Measurements from ENCODE around the gene SGCB. TPM values are rescaled to one million over a fixed set of nuclear protein-coding genes. Genes with fewer than 3 reads are reported as not detected.

The SGCB gene
- total RNA-seq, 1 donor from 2014 or later, result 80.4 TPM

- no peak for DNase-seq (ENCODE audit: missing footprints)
- ATAC-seq, result no peak
- intact Hi-C loops (cut with DNase I), result no loop called here
Observed at GRCh38 chr4:52035190-52035589, 2.9 kb downstream of the SGCB start.

GRCh38 chr4:52032005-52032404, 6.1 kb downstream of the SGCB start:
- DNase-seq (ENCODE audit: missing footprints) (no peak), ATAC-seq (no peak)
- intact Hi-C loops (cut with DNase I), result no loop called here

- DNase-seq (ENCODE audit: missing footprints) (no peak), ATAC-seq (no peak)
- intact Hi-C loops (cut with DNase I), result loop anchor here (5.0 kb wide), 1 partner anchor 137 kb away; no protein-coding TSS in a partner anchor
Observed at GRCh38 chr4:52028970-52029369, 9.1 kb downstream of the SGCB start.

DNA sequence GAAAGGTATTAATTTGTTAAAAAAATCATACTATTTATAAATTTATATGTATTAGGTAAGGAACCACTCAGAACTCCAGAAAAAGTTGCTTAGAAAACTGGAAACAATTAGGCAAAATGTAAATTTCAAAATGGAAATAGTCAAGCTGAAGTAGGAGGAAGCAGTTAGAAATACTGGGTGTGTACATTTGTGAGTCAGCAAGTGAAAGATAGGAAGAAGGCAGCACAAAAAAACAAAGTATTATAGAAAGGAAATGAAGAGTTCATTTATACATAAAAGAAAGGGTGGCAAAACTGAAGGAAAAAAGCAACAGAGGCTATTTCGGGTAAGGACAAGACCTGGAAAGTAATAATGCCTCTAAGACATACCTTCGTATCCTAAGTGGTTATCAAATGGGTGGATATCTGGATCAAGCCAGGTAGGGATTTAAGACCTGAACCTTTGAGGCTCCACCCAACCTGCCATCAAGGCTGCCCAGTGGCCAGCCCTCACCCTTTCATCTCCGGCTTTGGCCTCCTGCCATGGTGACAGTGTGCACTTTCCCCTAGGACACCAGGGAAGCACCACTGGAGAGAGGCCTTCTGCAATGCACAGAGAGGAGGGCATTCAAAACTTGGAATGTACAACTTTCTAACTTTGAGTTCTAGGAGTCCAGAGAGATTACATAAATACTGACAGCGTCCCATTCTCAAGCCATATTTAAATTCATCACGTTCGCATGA, 18.0 kb downstream of the SGCB start, which contains the start of gene LRRC66:
Gene LRRC66 (minus strand): TSS at position 428 of the 722 bp plus-strand sequence. CDS start 2,750 bp downstream, outside the sequence.
- ATAC-seq, result no peak
- no peak for DNase-seq (ENCODE audit: missing footprints)
- intact Hi-C loops (cut with DNase I), result no loop called here

DNA sequence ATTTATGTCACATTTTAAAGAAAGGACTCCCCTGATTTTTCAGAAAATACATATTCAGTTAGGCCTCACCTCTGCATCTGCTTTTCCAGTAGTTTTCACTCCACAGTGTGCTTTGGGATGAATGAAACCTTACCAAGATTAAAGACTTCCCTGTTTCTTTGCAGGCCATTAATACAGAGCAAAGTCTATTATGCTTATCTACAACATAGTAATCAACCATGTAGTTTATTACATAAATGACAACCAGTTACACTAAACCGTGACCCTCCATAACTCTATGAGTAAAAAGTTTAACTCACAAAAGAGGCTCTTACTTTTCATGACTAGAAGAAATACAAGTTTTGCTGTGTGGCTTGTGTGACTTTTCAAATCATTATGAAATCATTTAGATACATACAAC, 20.3 kb downstream of the SGCB start:
- DNase-seq (ENCODE audit: missing footprints) (no peak), ATAC-seq (no peak)
- intact Hi-C loops (cut with DNase I), result no loop called here

GRCh38 chr4:52016981-52017380, 21.1 kb downstream of the SGCB start:
- intact Hi-C loops (cut with DNase I), result no loop called here
- DNase-seq (ENCODE audit: missing footprints), result no peak
- ATAC-seq, result no peak

DNA sequence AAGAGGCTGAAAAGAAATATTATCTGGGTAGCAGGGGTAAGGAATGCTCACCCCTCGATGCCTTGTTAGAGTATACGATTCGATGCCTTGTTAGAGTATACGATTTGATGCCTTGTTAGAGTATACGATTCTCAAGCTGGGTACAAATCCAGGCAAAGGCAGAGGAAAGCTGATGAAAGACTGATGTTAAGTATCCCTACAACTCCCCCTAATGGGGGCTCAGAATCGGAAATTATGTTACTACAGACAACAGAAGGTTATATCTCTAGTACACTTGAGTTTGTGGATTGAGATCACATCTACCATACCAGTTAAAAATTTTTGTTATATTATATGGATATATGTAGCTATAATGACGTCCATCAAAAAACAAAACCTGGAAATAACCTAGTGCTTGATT, 22.7 kb downstream of the SGCB start:
- intact Hi-C loops (cut with DNase I), result no loop called here
- no peak for DNase-seq (ENCODE audit: missing footprints)
- ATAC-seq, result no peak

- no peak for ATAC-seq
- DNase-seq (ENCODE audit: missing footprints), result no peak
- intact Hi-C loops (cut with DNase I), result no loop called here
Observed at GRCh38 chr4:52014903-52015302, 23.2 kb downstream of the SGCB start.

- no peak for ATAC-seq
- DNase-seq (ENCODE audit: missing footprints), result no peak
- intact Hi-C loops (cut with DNase I), result no loop called here
Observed at GRCh38 chr4:52012651-52013050, 25.4 kb downstream of the SGCB start.

GRCh38 chr4:52010986-52011385, 27.1 kb downstream of the SGCB start:
- DNase-seq (ENCODE audit: missing footprints), result no peak
- intact Hi-C loops (cut with DNase I), result no loop called here
- no peak for ATAC-seq

DNA sequence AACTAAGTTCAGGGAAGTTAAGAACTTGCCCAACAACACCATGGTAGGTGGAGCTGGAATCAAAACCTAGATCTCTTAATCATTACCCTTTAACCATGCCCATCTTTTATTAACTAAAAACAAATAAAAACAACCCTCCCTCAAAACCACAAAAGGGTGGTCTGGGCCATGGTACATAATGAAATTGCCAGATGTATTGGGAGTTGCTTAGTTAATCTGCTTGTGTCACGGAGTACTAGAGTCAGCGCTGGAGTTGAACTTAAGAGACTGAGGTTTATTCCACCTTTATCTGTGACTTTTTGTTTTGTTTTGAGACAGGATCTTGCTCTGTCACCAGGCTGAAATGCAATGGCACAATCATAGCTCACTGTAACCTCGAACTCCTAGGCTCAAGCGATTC, 31.2 kb downstream of the SGCB start:
- intact Hi-C loops (cut with DNase I), result no loop called here
- no peak for DNase-seq (ENCODE audit: missing footprints)

DNA sequence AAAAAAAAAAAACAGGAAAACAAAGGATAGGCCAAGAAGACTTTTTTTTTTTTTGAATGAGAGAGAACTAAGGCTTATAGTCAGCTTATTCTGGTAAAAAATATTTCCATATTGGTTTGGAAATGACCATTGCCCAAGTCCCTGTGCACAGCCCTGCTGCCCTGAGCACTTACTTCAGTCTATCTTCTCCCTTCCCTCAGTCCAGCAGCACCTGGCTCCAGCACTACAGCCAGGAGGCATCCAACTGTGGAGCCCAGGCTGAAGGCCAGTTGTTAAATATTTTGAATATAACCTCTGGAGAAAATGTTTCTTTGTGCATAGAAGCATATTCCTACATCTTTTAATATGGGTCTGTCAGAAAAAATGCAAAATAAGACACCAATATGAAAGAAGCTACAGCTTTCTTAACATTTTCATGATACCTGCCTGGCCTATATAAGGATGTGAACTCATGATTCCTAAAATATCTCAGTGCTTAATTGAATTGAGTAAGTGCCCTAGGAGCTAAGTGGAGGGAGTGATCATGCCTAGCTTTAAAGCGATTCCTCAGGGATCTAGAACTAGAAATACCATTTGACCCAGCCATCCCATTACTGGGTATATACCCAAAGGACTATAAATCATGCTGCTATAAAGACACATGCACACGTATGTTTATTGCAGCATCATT, 32.4 kb downstream of the SGCB start:
- no peak for ATAC-seq
- intact Hi-C loops (cut with DNase I), result no loop called here
- DNase-seq (ENCODE audit: missing footprints), result no peak

More for the DNA sequence above, 31.2 kb downstream of the SGCB start:
- no peak for ATAC-seq

- no peak for DNase-seq (ENCODE audit: missing footprints)
- no peak for ATAC-seq
- intact Hi-C loops (cut with DNase I), result no loop called here
Observed at GRCh38 chr4:52004414-52004813, 33.7 kb downstream of the SGCB start.

DNA sequence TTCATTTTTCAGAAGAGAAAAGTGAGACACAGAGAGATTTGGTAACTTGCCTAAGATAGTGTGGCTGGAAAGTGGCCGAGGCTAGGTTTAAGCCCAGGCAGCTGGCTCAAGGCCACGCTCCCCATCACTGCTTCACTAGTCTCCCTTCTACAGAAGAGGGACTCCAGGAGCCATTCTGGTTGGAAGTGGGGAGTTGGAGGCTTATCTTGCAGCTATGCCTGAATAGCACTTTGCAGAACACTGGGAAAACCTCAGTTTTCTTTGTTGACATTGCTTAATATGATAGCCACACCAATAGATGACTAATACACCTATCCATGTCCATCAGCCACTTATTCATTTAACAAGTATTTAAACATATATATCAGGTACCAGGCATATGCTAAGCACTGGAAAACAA, 36.5 kb downstream of the SGCB start:
- ATAC-seq (no peak), DNase-seq (ENCODE audit: missing footprints) (no peak)
- intact Hi-C loops (cut with DNase I), result no loop called here

- intact Hi-C loops (cut with DNase I), result no loop called here
- ATAC-seq (no peak), DNase-seq (ENCODE audit: missing footprints) (no peak)
Observed at GRCh38 chr4:51999250-51999649, 38.8 kb downstream of the SGCB start.

DNA sequence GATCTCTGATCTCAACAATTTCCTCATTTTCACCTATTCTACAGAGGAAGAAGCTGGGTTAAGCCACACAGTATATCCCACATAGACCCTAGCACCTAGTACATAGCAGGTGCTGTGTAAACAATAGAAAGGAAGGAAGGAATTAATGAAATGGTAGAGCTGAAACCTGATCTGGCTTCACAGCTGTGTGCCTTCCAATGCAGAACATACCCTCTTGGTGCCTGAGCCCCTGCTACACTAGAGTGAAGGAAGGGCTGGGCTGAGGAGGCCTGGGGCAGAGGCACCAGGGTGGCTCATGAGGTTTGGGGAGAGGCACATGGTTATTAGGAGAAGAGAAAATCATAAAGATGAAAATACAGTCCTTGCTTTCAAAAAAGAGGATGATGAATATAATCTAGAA, 39.3 kb downstream of the SGCB start:
- intact Hi-C loops (cut with DNase I), result no loop called here
- DNase-seq (ENCODE audit: missing footprints), result no peak
- no peak for ATAC-seq

DNA sequence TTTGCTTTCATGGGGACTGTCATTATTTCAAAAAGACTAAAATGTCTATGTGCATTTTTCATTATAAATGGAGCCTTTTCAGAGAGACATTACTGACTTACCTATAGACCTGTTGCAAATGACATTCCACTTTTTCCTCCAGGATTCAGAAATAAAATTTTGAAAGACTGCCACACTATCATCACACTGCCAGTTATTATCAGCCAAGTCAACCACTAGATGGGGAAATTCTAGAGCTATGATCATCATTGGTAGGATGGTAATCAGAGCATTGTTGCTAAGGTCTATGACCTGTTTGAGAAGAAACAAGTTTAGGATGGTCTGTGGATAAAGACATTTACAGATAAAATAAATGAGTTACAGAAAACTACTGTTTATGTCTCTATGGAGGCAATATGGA, 40.5 kb downstream of the SGCB start:
- intact Hi-C loops (cut with DNase I), result no loop called here
- ATAC-seq, result no peak
- DNase-seq (ENCODE audit: missing footprints), result no peak

GRCh38 chr4:51995647-51996220, 42.4 kb downstream of the SGCB start:
- intact Hi-C loops (cut with DNase I), result no loop called here
- peak; percentile 44 for DNase-seq (ENCODE audit: missing footprints)
- no peak for ATAC-seq
